Adrenal gland (tissue), 5 donors: Measurements from ENCODE around the gene DUS2.

Experiments
- POLR2A ChIP-seq, 2 donors: fragments of 450-650 bp; IDR thresholded peaks; one replicate each; pipeline ENCODE4 v1.6.1; 2017; ENCODE audit warnings: antibody characterized with exemption in 2 of 2, mild to moderate bottlenecking in 2 of 2, moderate library complexity in 1 of 2
- TF ChIP-seq, protein P1 (sequence below), 6 experiments: fragments of 450-650 bp in 4 of 6; fragments of 200-600 bp in 2 of 6; sonication (generic) in 1 of 6; IDR thresholded peaks; 1 replicate in 5 of 6; 2 replicates in 1 of 6; pipeline versions ENCODE4 v1.5.1 to v1.8.0; 2016 to 2021; ENCODE audit warnings: antibody characterized with exemption in 6 of 6, mild to moderate bottlenecking in 2 of 6, moderate library complexity in 1 of 6
- donor health status: DM: no; HTN: no; CAD: no.

- TF ChIP-seq, protein P1, sequence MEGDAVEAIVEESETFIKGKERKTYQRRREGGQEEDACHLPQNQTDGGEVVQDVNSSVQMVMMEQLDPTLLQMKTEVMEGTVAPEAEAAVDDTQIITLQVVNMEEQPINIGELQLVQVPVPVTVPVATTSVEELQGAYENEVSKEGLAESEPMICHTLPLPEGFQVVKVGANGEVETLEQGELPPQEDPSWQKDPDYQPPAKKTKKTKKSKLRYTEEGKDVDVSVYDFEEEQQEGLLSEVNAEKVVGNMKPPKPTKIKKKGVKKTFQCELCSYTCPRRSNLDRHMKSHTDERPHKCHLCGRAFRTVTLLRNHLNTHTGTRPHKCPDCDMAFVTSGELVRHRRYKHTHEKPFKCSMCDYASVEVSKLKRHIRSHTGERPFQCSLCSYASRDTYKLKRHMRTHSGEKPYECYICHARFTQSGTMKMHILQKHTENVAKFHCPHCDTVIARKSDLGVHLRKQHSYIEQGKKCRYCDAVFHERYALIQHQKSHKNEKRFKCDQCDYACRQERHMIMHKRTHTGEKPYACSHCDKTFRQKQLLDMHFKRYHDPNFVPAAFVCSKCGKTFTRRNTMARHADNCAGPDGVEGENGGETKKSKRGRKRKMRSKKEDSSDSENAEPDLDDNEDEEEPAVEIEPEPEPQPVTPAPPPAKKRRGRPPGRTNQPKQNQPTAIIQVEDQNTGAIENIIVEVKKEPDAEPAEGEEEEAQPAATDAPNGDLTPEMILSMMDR (IDR thresholded peaks at IDR 0.05), result no peak
- TF ChIP-seq POLR2A (IDR thresholded peaks at IDR 0.05), result no peak
These were observed 52.9 kb downstream of the DUS2 start for GRCh38 chr16:68075980-68076379.
